ENCODE data around the gene C14orf39. TPM values are rescaled to one million over a fixed set of nuclear protein-coding genes. Genes with fewer than 3 reads are reported as not detected.
"Not testable (repeated sequence)": the region's sequence is repeated elsewhere in the genome, so short reads cannot be mapped to it uniquely, and the experiment has no call there.

Gene C14orf39
- total RNA-seq, 2 donors from 2014 or later, result not detected

GRCh38 chr14:60485057-60485597 is 736 bp downstream of the C14orf39 start:
- DNase-seq, result no peak
- H3K9me3 ChIP-seq, result no peaks in the 10 kb centered on the region
- no peak overlapping the region for H3K9ac ChIP-seq (ENCODE audit: low read depth in 2 of 2, low read length in 2 of 2)
- H3K27me3 ChIP-seq, result peaks cover 22% of the 10 kb centered on the region
- intact Hi-C loops (cut with DNase I), result no loop called here
- H3K4me1 ChIP-seq, result no peaks in the 10 kb centered on the region
- no peak overlapping the region for H3K27ac ChIP-seq
- H3K4me3 ChIP-seq, result no peak overlapping the region
- TF ChIP-seq CTCF (IDR thresholded peaks at IDR 0.05), result no peak
- H3K36me3 ChIP-seq, result no peaks in the 10 kb centered on the region

- H3K27me3 ChIP-seq, result peaks cover 22% of the 10 kb centered on the region
- no peak for TF ChIP-seq CTCF (IDR thresholded peaks at IDR 0.05)
- no peak for DNase-seq
- no peak overlapping the region for H3K4me3 ChIP-seq
- no peak overlapping the region for H3K27ac ChIP-seq
- H3K36me3 ChIP-seq, result no peaks in the 10 kb centered on the region
- H3K9ac ChIP-seq (ENCODE audit: low read depth in 2 of 2, low read length in 2 of 2), result no peak overlapping the region
- intact Hi-C loops (cut with DNase I), result no loop called here
- no peaks in the 10 kb centered on the region for H3K4me1 ChIP-seq
- no peaks in the 10 kb centered on the region for H3K9me3 ChIP-seq
Measured at GRCh38 chr14:60482743-60483142, 3.1 kb downstream of the C14orf39 start.

GRCh38 chr14:60480248-60480647 is 5.6 kb downstream of the C14orf39 start:
- H3K9ac ChIP-seq (ENCODE audit: low read depth in 2 of 2, low read length in 2 of 2); H3K36me3 ChIP-seq; intact Hi-C loops (cut with DNase I); H3K4me1 ChIP-seq; H3K4me3 ChIP-seq; H3K27ac ChIP-seq; DNase-seq; H3K9me3 ChIP-seq; H3K27me3 ChIP-seq: not testable (repeated sequence)

- intact Hi-C loops (cut with DNase I), result no loop called here
- no peak overlapping the region for H3K27ac ChIP-seq
- H3K36me3 ChIP-seq, result no peaks in the 10 kb centered on the region
- H3K4me1 ChIP-seq, result no peaks in the 10 kb centered on the region
- H3K4me3 ChIP-seq, result no peak overlapping the region
- no peak for TF ChIP-seq CTCF (IDR thresholded peaks at IDR 0.05)
- DNase-seq, result no peak
- H3K27me3 ChIP-seq, result no peaks in the 10 kb centered on the region
- H3K9me3 ChIP-seq, result no peaks in the 10 kb centered on the region
- no peak overlapping the region for H3K9ac ChIP-seq (ENCODE audit: low read depth in 2 of 2, low read length in 2 of 2)
Measured at GRCh38 chr14:60455875-60456274, 30.0 kb downstream of the C14orf39 start.

- Histone ChIP-seq H3K27me3 (no peaks in the 10 kb centered on the region), H3K9me3 (no peaks in the 10 kb centered on the region), H3K9ac (ENCODE audit: low read depth in 2 of 2, low read length in 2 of 2) (no peak overlapping the region), H3K36me3 (no peaks in the 10 kb centered on the region), H3K4me3 (no peak overlapping the region), H3K4me1 (no peaks in the 10 kb centered on the region), H3K27ac (no peak overlapping the region)
- no peak for DNase-seq
- intact Hi-C loops (cut with DNase I), result no loop called here
- no peak for TF ChIP-seq CTCF (IDR thresholded peaks at IDR 0.05)
Measured at GRCh38 chr14:60430276-60430675, 55.6 kb downstream of the C14orf39 start.

- no peak for TF ChIP-seq CTCF (IDR thresholded peaks at IDR 0.05)
Measured at GRCh38 chr14:60420050-60420449, 65.8 kb downstream of the C14orf39 start.

GRCh38 chr14:60397550-60397949 is 88.3 kb downstream of the C14orf39 start:
- intact Hi-C loops (cut with DNase I); H3K27ac ChIP-seq; H3K36me3 ChIP-seq; H3K27me3 ChIP-seq; H3K4me1 ChIP-seq; H3K4me3 ChIP-seq; H3K9me3 ChIP-seq; DNase-seq; H3K9ac ChIP-seq (ENCODE audit: low read depth in 2 of 2, low read length in 2 of 2): not testable (repeated sequence)

More at GRCh38 chr14:60420050-60420449, 65.8 kb downstream of the C14orf39 start:
- DNase-seq, result no peak
- Histone ChIP-seq H3K27ac (no peak overlapping the region), H3K27me3 (no peaks in the 10 kb centered on the region), H3K36me3 (no peaks in the 10 kb centered on the region), H3K4me1 (no peaks in the 10 kb centered on the region), H3K9ac (ENCODE audit: low read depth in 2 of 2, low read length in 2 of 2) (no peak overlapping the region), H3K9me3 (no peaks in the 10 kb centered on the region), H3K4me3 (no peak overlapping the region)
- intact Hi-C loops (cut with DNase I), result no loop called here

Data from colonic mucosa (tissue), 4 donors.